GM19372 (cell line): ENCODE measurements around the gene CHD2.
A peak's percentile ranks its signal among the peaks of the same experiment; 100 is the strongest.
"Not testable (repeated sequence)": the region's sequence is repeated elsewhere in the genome, so short reads cannot be mapped to it uniquely, and the experiment has no call there.

Experiments
- ATAC-seq: cut with Tn5 transposase; IDR thresholded peaks from one replicate; pipeline ENCODE4 v1.9.1; 2021; ENCODE audit warnings: mild to moderate bottlenecking, low read depth, moderate library complexity; ENCODE audit not compliant: unreplicated experiment

The CHD2 gene

GRCh38 chr15:92899948-92900730, at the start of gene CHD2:
CHD2 (plus strand) TSS chr15:92900324; CDS start chr15:92901238, 914 bp downstream.
- peak; percentile 61 for ATAC-seq

- no peak for ATAC-seq
Measured at GRCh38 chr15:92853222-92853621, 46.9 kb upstream of the CHD2 start.

- ATAC-seq = no peak
Measured at GRCh38 chr15:92861742-92862141, 38.4 kb upstream of the CHD2 start.

- no peak for ATAC-seq
Measured at GRCh38 chr15:92864127-92864814, 35.9 kb upstream of the CHD2 start.

- no peak for ATAC-seq
Measured at GRCh38 chr15:92869263-92869940, 30.7 kb upstream of the CHD2 start.

- ATAC-seq = no peak
Measured at GRCh38 chr15:92870010-92870591, 30.0 kb upstream of the CHD2 start.

GRCh38 chr15:92872967-92873366, 27.2 kb upstream of the CHD2 start:
- not testable (repeated sequence) for ATAC-seq

GRCh38 chr15:92877000-92877399, 23.1 kb upstream of the CHD2 start:
- ATAC-seq = no peak

- ATAC-seq = no peak
Measured at GRCh38 chr15:92877416-92877815, 22.7 kb upstream of the CHD2 start.

GRCh38 chr15:92878593-92879053, 21.5 kb upstream of the CHD2 start:
- ATAC-seq = no peak

- ATAC-seq = no peak
Measured at GRCh38 chr15:92879949-92880725, 20.0 kb upstream of the CHD2 start.

- ATAC-seq = no peak
Measured at GRCh38 chr15:92880796-92881195, 19.3 kb upstream of the CHD2 start.

- no peak for ATAC-seq
Measured at GRCh38 chr15:92881211-92881754, 18.8 kb upstream of the CHD2 start.

GRCh38 chr15:92881802-92882696, 18.1 kb upstream of the CHD2 start:
- peak; percentile 96 for ATAC-seq

- ATAC-seq = peak; percentile 57
Measured at GRCh38 chr15:92882697-92883162, 17.4 kb upstream of the CHD2 start.

- ATAC-seq = peak; percentile 1
Measured at GRCh38 chr15:92883163-92883875, 16.8 kb upstream of the CHD2 start.

- ATAC-seq = no peak
Measured at GRCh38 chr15:92883876-92884435, 16.2 kb upstream of the CHD2 start.
